GM10266 (cell line): ENCODE results near the gene MAN1A1.

Source experiments
- DNase-seq: peaks from one replicate; pipeline ENCODE4 v3.0.0; 2012; ENCODE audit errors: extremely low spot score
- CTCF ChIP-seq: IDR thresholded peaks from 2 replicates; pipeline ENCODE4 v1.5.1; 2012; ENCODE audit warnings: mild to moderate bottlenecking, low read depth; ENCODE audit not compliant: control insufficient read depth, insufficient read depth; ENCODE audit errors: missing control alignments

Gene MAN1A1

GRCh38 chr6:119333063-119333609 lies 16.4 kb downstream of the MAN1A1 start:
- TF ChIP-seq CTCF, result no peak
- DNase-seq, result no peak

GRCh38 chr6:119331663-119332286 lies 17.8 kb downstream of the MAN1A1 start:
- no peak for DNase-seq
- TF ChIP-seq CTCF, result no peak

- no peak for TF ChIP-seq CTCF
- no peak for DNase-seq
Measured at GRCh38 chr6:119330520-119331113, 18.9 kb downstream of the MAN1A1 start.

GRCh38 chr6:119329794-119330180 lies 19.8 kb downstream of the MAN1A1 start:
- DNase-seq, result no peak
- no peak for TF ChIP-seq CTCF

GRCh38 chr6:119328892-119329793 lies 20.4 kb downstream of the MAN1A1 start:
- TF ChIP-seq CTCF, result no peak
- no peak for DNase-seq

- TF ChIP-seq CTCF, result no peak
- DNase-seq, result no peak
Measured at GRCh38 chr6:119328254-119328653, 21.3 kb downstream of the MAN1A1 start.
